ENCODE data around the gene HIPK4. TPM values are rescaled to one million over a fixed set of nuclear protein-coding genes. Genes with fewer than 3 reads are reported as not detected.

HIPK4 gene
- total RNA-seq, 1 experiment from 2014 or later, result 0.74 TPM

DNA sequence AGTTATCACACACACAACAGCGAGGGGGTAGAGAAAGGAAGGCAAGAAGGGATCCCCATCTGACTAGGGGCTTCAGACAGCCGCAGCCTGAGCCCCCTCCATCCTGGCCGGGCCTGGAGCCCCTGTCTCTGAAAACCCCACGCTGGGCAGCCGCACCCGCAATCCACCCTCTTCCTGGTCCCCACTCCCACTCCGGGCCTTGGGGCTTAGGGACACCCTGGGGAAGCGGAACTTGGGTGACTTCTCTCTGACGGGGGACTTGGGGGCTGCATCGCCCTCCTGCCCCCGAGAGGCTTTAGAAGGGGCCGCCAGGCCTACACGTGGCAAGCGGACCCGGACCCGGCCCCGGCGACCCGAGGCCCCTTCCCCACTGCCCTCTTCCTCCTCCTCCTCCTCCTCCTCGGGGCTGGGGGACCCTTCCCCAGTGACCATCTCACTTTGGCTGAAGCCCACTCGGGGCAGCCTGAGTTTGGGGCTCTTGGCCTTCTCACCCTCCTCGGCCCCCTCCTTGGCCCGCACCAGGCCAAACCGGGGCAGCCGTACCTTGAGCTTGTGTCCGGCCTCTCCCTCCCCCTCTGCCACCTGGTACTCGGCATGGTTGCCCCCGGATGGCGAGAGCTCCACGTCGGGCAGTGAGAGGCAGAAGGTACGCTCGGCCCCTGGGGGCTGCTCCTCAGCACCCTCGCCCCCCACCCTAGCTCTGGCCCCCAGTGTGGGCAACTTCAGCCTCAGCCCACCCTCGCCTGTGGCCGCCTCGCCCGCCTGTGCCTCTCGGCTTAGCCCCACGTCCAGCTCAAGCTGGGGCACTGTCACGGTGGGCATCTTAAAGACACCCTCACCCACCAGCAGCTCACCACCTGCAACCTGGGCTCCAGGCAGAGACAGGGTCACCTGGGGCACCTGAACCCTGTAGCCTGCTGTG lies 4.2 kb upstream of the HIPK4 start:
- H3K4me2 ChIP-seq (ENCODE audit: low read length), result no peak overlapping the region
- no peaks in the 10 kb centered on the region for H4K20me1 ChIP-seq (ENCODE audit: insufficient read depth)
- H2AFZ ChIP-seq (ENCODE audit: low read depth, low read length, poor library complexity, severe bottlenecking), result no peak overlapping the region
- BruUV-seq (replicated peaks), result no TSS peak
- no peaks in the 10 kb centered on the region for H3K79me2 ChIP-seq (ENCODE audit: insufficient read depth, low read length)
- no peak overlapping the region for H3K4me3 ChIP-seq (replicated peaks in 1 of 2; ENCODE audit: low read depth in 1 of 2, low read length in 2 of 2)
- H3K27ac ChIP-seq (ENCODE audit: low read depth, low read length), result no peak overlapping the region; the same call in 1 of the 2 replicates
- CTCF ChIA-PET, result interaction anchor here (1.7 kb wide), 1 partner anchor 27 kb away, joined by 6 read pairs; no protein-coding TSS in a partner anchor
- POLR2A ChIA-PET, result interaction anchor here (1.2 kb wide), 1 partner anchor 32 kb away, joined by 3 read pairs; no protein-coding TSS in a partner anchor
- ATAC-seq (no peak), DNase-seq (ENCODE audit: low read depth, low spot score) (no peak)
- RAD21 ChIA-PET (ENCODE audit: low non-redundant PET in 1 of 2, low total read pairs in 2 of 2, uncharacterized antibody in 2 of 2, unreplicated experiment in 2 of 2), result no interaction called here
- no peaks in the 10 kb centered on the region for H3K27me3 ChIP-seq (ENCODE audit: insufficient read depth, low read length)
- no peaks in the 10 kb centered on the region for H3K36me3 ChIP-seq (ENCODE audit: control insufficient read depth in 1 of 2, insufficient read depth in 2 of 2, low read length in 2 of 2)
- intact Hi-C loops (cut with micrococcal nuclease), result no loop called here
- H3K9me3 ChIP-seq (ENCODE audit: control insufficient read depth in 1 of 2, insufficient read depth in 1 of 2, low read depth in 1 of 2, low read length in 2 of 2), result no peaks in the 10 kb centered on the region
- H3K9me2 ChIP-seq (ENCODE audit: insufficient read depth), result no peaks in the 10 kb centered on the region
- H3K4me1 ChIP-seq (ENCODE audit: control insufficient read depth in 1 of 2, insufficient read depth in 2 of 2, low read length in 2 of 2), result peaks cover 15 to 26% of the 10 kb centered on the region in 2 experiments
- TF ChIP-seq FOSL1 (IDR thresholded peaks at IDR 0.05; ENCODE audit: low read depth), result no peak
- TF ChIP-seq EGR1 (IDR thresholded peaks at IDR 0.05; ENCODE audit: low read depth), result no peak
- TF ChIP-seq TCF7L2 (IDR thresholded peaks at IDR 0.05; ENCODE audit: borderline replicate concordance, extremely low read depth, insufficient read depth, insufficient read length), result no peak
- TF ChIP-seq ELF1 (IDR thresholded peaks at IDR 0.05; ENCODE audit: borderline replicate concordance, low read depth), result no peak
- no peak for TF ChIP-seq POLR2A (IDR thresholded peaks at IDR 0.05; ENCODE audit: borderline replicate concordance, extremely low read depth, insufficient read depth, insufficient read length)
- no peak for TF ChIP-seq ZNF274 (IDR thresholded peaks at IDR 0.05; ENCODE audit: low read depth, low read length)
- TF ChIP-seq ZFX (IDR thresholded peaks at IDR 0.05), result no peak
- TF ChIP-seq, protein P1, sequence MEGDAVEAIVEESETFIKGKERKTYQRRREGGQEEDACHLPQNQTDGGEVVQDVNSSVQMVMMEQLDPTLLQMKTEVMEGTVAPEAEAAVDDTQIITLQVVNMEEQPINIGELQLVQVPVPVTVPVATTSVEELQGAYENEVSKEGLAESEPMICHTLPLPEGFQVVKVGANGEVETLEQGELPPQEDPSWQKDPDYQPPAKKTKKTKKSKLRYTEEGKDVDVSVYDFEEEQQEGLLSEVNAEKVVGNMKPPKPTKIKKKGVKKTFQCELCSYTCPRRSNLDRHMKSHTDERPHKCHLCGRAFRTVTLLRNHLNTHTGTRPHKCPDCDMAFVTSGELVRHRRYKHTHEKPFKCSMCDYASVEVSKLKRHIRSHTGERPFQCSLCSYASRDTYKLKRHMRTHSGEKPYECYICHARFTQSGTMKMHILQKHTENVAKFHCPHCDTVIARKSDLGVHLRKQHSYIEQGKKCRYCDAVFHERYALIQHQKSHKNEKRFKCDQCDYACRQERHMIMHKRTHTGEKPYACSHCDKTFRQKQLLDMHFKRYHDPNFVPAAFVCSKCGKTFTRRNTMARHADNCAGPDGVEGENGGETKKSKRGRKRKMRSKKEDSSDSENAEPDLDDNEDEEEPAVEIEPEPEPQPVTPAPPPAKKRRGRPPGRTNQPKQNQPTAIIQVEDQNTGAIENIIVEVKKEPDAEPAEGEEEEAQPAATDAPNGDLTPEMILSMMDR (IDR thresholded peaks at IDR 0.05 in 2 of 3, conservative IDR thresholded peaks at IDR 0.05 in 1 of 3; ENCODE audit: borderline replicate concordance in 1 of 3, insufficient read depth in 1 of 3, low read depth in 2 of 3, low read length in 2 of 3), result no peak
- TF ChIP-seq JUND (IDR thresholded peaks at IDR 0.05), result no peak
- TF ChIP-seq CBX3 (IDR thresholded peaks at IDR 0.05; ENCODE audit: low read depth), result no peak
- H3K9ac ChIP-seq (ENCODE audit: low read length), result no peak overlapping the region

Measured in HCT116 (cell line).